OCI-M1 (cell line): ENCODE measurements around the gene NAGLU.

Source experiments
- DNase-seq: peaks from one replicate; lab custom pipeline; 2025; lab: John Stamatoyannopoulos, UW

NAGLU gene

DNA sequence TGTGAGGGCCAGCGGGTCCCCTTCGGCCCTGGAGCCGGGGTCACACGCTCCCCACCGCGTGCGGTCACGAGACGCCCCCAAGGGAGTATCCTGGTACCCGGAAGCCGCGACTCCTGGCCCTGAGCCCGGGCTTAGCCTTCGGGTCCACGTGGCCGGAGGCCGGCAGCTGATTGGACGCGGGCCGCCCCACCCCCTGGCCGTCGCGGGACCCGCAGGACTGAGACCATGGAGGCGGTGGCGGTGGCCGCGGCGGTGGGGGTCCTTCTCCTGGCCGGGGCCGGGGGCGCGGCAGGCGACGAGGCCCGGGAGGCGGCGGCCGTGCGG lies at the start of gene NAGLU:
NAGLU (plus strand) TSS at position 194 of the 324 bp plus-strand sequence; CDS start at position 226, 32 bp downstream.
- peak; percentile 95 for DNase-seq

DNA sequence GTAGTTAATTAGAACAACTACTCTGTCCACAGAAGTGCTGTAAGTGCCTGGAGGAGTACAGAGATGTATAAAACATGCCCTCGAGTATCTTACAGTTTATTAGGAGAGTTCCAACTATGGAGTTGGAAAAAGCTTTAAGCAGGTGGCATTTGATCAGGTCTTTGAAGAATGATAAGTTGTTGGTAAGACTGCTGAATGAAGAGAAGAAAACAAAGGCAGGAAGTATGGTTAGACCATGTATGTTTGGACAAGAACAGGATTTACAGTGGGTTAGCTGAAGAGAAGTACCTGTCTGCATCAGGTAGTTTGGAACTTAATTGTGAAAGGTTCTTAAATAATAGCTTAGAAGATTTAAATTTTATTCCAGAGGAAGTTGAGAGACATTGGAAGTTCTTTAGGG lies 48.0 kb upstream of the NAGLU start:
- no peak for DNase-seq

DNA sequence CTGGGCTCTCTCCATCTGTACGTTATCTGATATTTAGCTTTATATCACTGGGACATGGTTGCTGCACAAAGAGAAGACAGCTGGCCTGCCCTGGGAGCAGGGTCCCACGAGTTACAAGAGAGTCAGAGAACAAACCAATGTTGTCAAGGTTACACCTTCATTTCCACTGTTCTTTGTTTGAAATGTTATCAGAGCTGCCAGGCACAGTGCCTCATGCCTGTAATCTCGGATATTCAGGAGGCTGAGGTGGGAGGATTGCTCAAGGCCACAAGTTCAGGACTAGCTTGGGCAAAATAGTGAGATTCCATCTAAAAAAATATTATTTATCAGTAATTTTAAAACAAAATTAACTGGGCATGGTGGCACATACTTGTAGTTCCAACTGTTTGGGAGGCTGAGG lies 42.7 kb upstream of the NAGLU start:
- peak; percentile 69 for DNase-seq

GRCh38 chr17:42494673-42495072 lies 41.4 kb upstream of the NAGLU start:
- DNase-seq, result no peak

- no peak for DNase-seq
Measured at GRCh38 chr17:42498828-42499227, 37.2 kb upstream of the NAGLU start.

DNA sequence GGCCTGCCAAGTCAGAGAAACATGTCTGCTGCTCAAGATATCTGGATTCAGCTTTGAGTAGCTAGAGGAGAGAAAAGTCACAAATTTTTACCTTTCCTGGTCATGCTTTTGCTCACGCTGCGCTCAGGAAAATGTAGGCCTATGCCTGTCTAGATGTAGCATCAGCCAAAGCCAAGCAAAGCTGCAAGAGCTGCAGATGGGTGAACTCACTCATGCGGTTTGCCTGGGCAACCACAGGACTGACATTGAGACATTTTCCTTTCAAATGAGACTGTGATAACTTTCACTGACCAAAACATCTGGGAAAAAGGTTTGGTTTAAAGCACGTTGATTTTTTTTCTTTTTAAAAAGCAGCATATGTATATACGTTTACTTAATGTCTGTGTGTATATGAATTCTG lies 34.0 kb upstream of the NAGLU start:
- no peak for DNase-seq

GRCh38 chr17:42502926-42503325 lies 33.1 kb upstream of the NAGLU start:
- no peak for DNase-seq

DNA sequence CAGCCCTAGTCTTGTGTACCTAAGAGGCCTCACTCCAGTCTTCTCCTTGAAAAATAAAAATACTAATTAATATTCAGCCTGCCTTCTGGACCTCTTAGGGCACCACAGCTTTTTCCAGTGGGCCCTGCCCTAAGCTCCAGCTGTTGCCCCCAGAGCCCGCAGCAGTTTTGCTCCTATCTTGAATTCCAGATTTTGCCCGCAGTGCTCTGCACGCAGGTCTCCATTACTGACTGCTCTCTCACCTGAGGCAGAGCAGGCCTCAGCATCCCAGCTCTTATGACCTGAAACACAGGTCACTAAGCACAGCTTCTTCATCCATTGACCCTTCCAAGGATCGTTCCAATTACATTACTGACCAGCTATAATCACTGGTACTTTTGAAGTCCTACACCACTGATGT lies 28.4 kb upstream of the NAGLU start:
- no peak for DNase-seq

- no peak for DNase-seq
Measured at GRCh38 chr17:42508426-42509165, 27.4 kb upstream of the NAGLU start.

GRCh38 chr17:42509409-42509808 lies 26.6 kb upstream of the NAGLU start:
- DNase-seq, result no peak

DNA sequence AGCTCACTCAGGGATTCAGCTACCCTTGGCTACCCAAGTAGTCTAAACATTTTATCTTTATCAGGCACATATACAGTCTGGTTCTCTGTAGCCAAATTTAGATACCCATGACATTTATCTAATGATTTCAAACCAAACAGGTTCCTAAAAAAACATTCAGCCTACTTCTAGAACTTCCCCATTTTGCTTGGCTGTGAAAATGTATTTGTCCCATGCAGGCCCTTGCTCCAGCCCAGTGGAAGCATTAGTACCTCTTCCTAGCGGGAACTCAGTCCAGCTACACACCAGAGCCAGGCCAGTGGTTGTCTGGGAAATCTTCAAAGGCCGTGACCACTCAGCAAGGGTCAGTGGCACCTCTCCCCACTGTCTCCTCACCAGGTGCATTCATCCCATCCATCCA lies 26.2 kb upstream of the NAGLU start:
- DNase-seq, result peak; percentile 76

- no peak for DNase-seq
Measured at GRCh38 chr17:42512246-42512645, 23.8 kb upstream of the NAGLU start.

DNA sequence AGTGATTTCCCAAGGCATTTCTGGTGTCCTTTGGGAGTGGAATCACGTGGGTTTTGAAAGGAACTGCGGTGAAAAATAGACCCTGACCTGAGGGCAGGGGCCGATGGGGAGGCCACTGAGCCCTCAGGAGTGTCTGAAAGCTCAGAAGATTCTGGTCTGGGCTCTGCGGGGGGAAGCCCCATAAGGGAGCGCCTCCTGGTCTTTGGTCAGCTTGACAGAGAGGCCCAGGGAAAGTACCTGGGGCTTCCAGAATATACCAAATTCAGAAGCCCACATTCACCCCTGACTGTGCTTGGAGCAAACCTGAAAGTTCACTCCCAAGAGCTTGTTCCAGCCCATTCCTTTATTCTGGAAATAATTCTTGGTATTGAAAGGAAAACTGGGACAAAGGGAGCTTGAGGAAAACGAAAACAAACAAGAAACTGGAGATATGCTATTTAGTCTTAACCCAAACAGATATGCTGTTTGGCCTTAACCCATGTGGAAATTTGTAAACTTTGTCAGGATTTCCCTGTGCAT lies 23.2 kb upstream of the NAGLU start:
- no peak for DNase-seq

DNA sequence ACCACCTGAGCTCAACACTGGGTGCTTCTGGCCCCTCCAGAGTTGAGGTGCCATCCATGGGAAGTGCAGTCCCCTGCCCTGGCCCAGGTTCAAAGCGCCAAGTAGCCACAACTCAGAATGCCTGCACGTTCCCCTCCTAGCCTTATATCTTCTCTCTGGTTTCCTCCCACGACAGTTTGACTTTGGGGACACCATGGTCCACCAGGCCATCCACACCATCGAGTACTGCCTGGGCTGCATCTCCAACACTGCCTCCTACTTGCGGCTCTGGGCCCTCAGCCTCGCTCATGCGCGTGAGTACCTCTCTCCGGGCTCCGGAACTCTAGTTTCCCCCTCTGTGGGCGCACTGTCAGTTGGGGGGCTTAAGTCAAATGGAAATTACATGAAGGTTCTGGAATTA lies 22.4 kb upstream of the NAGLU start:
- DNase-seq, result no peak

- no peak for DNase-seq
Measured at GRCh38 chr17:42514279-42514678, 21.8 kb upstream of the NAGLU start.

- DNase-seq, result no peak
Measured at GRCh38 chr17:42514867-42515266, 21.2 kb upstream of the NAGLU start.

DNA sequence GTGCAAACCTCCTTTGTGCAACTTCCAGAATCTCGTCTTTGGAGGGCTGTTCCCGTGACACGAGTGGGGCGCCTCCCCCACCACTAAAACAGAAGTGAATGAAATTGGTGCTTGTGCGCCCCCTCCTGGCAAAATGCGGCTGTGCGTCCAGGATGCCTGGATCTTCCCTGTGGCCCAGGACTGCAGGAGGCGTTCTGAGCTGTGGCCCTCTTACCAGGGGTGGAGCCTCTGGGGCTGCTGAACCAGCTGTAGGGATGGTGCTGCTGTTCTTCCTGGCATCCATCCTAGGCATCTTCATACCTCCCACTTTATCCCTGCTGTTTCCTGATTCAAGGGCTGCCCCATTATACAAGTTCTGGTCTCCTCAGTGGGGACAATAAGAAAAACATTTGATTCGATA lies 18.5 kb upstream of the NAGLU start:
- DNase-seq, result peak; percentile 92

GRCh38 chr17:42518046-42518754 lies 17.8 kb upstream of the NAGLU start:
- DNase-seq, result peak; percentile 64

- peak; percentile 93 for DNase-seq
Measured at GRCh38 chr17:42518755-42519545, 17.1 kb upstream of the NAGLU start.

DNA sequence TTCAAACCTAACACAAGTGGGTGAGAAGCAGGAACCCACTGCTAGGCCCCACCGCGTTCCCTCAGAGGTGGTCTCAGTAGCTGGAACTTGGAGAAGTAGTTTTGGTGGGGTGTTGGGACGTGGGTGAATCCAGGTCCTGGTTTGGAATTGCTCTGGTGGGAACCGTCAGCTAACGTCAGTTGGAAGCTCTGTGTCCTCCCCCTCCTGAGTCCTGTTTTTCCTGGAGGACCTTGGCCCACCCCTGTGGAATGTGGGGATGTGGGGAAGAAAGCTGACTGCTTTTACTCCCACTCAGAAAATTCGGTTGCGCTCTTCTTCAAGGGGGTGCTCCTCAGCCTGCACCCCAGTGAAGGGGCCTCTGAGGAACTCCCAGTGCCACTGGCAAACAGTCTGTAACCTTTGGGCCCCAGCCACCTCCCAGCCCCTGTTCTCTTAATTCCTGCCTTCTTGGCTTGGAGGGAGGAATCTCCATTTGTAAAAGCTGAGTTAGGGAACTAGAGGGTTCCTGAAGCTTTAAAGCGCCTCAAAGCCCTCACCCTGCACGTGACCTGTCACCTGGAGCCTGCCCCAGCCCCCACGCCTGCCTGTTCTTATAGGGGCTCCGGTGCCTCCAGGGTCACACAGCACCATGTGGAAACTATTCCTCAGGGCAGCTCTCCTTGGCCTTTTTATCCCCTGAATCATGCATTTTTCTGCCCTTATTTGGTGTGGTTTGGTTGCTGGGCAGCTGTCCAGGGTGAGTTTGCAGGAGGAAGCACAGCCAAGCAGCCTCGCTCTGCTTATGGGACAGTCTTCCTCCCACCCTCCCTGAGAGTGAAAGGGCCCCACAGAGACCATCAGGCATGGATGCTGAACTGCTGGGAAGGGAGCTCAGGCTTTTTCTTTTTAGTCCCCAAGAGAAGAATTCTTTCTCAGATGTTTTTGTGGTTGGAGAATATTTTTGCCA lies 16.2 kb upstream of the NAGLU start:
- DNase-seq, result peak; percentile 84

GRCh38 chr17:42520540-42520951 lies 15.5 kb upstream of the NAGLU start:
- DNase-seq, result peak; percentile 47

DNA sequence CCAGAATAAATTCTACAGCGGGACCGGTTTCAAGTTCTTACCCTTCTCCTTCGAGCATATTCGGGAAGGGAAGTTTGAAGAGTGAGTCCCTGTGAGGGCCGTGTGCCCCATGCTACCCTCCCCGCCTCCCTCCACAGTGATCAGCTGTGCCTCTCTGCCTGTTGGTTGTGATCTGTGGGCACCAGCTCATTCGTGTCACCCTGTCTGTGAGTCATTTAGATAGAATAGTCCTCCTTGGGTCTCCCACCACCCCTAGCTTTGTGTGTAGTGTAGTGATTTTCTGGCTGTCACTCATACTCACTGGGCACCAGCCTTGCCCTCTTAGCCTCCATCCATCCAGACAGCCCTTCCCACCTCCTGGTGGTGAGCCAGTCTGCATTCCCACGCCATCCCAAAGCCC lies 15.0 kb upstream of the NAGLU start:
- no peak for DNase-seq
